Keratinocyte (primary cell): ENCODE measurements around the gene SLC1A1.

Experiments used
- CTCF ChIP-seq, 3 experiments: IDR thresholded peaks in 1 of 3; conservative IDR thresholded peaks in 1 of 3; optimal IDR thresholded peaks in 1 of 3; 2 replicates in 2 of 3; 3 replicates in 1 of 3; pipeline versions ENCODE3 to v1.5.1; 2011; ENCODE audit warnings: low read length in 3 of 3, mild to moderate bottlenecking in 3 of 3, moderate library complexity in 2 of 3, control low read depth in 1 of 3, inconsistent platforms in 1 of 3; ENCODE audit not compliant: insufficient read depth in 2 of 3; ENCODE audit errors: extremely low read depth in 1 of 3
- EZH2 ChIP-seq: IDR thresholded peaks from one replicate; pipeline ENCODE4 v1.6.1; 2012; ENCODE audit warnings: inconsistent platforms, mild to moderate bottlenecking, low read length, moderate library complexity

GRCh38 chr9:4490705-4491625, 697 bp downstream of the SLC1A1 start:
- TF ChIP-seq CTCF (optimal IDR thresholded peaks at IDR 0.05 in 1 of 3, IDR thresholded peaks at IDR 0.05 in 1 of 3, conservative IDR thresholded peaks at IDR 0.05 in 1 of 3; ENCODE audit: extremely low read depth in 1 of 3, insufficient read depth in 2 of 3, low read length in 3 of 3) = no peak
- TF ChIP-seq EZH2 = peak; percentile 73
